Neural progenitor cell (in vitro differentiated cells): ENCODE measurements around the gene TYROBP.

Source experiments
- CTCF ChIP-seq: fragments of 200-600 bp; sonication (generic); IDR thresholded peaks from 2 replicates; pipeline ENCODE4 v1.5.1; 2017; ENCODE audit warnings: antibody characterized with exemption, mild to moderate bottlenecking
- EZH2 ChIP-seq: fragments of 200-600 bp; sonication (generic); IDR thresholded peaks from 2 replicates; pipeline ENCODE4 v1.6.1; 2017; ENCODE audit warnings: antibody characterized with exemption, mild to moderate bottlenecking, moderate library complexity
- EZH2phosphoT487 ChIP-seq: fragments of 200-600 bp; sonication (generic); IDR thresholded peaks from 2 replicates; pipeline ENCODE4 v1.6.1; 2017; ENCODE audit warnings: antibody characterized with exemption

GRCh38 chr19:35944556-35944955 is 36.5 kb upstream of the TYROBP start:
- no peak for TF ChIP-seq EZH2
- no peak for TF ChIP-seq CTCF
- no peak for TF ChIP-seq EZH2phosphoT487
